Endodermal cell (in vitro differentiated cells): Measurements from ENCODE around the gene CPED1. TPM values are rescaled to one million over a fixed set of nuclear protein-coding genes. Genes with fewer than 3 reads are reported as not detected.

Experiments used
- DNase-seq: peaks from one replicate; pipeline ENCODE4 v3.0.0-alpha.2; 2017
- H3K27ac ChIP-seq: 2 replicates; pipeline ENCODE4 v1.5.1; 2013; ENCODE audit warnings: mild to moderate bottlenecking, low read depth, low read length, moderate library complexity
- H3K27me3 ChIP-seq: 2 replicates; pipeline ENCODE4 v1.6.1; 2013; ENCODE audit warnings: mild to moderate bottlenecking, low read length, moderate library complexity; ENCODE audit not compliant: insufficient read depth, control insufficient read depth, poor library complexity, severe bottlenecking
- H3K36me3 ChIP-seq: 2 replicates; pipeline ENCODE4 v1.7.0; 2013; ENCODE audit warnings: mild to moderate bottlenecking, low read length, moderate library complexity; ENCODE audit not compliant: control insufficient read depth, insufficient read depth
- H3K4me1 ChIP-seq: one replicate; pipeline ENCODE4 v1.7.0; 2013; ENCODE audit warnings: low read length; ENCODE audit not compliant: control insufficient read depth, insufficient read depth
- H3K4me3 ChIP-seq: 2 replicates; pipeline ENCODE4 v1.5.1; 2013; ENCODE audit warnings: mild to moderate bottlenecking, low read length, moderate library complexity
- H3K9ac ChIP-seq: 2 replicates; pipeline ENCODE4 v1.6.1; 2013; ENCODE audit warnings: mild to moderate bottlenecking, low read length, moderate library complexity; ENCODE audit not compliant: poor library complexity, severe bottlenecking; ENCODE audit errors: extremely low read depth
- H3K9me3 ChIP-seq: 2 replicates; pipeline ENCODE4 v1.6.1; 2013; ENCODE audit warnings: mild to moderate bottlenecking, low read length, moderate library complexity; ENCODE audit not compliant: control insufficient read depth
- H3K27ac Mint-ChIP-seq: 2 replicates; pipeline ENCODE4 v1.8.0; 2020; ENCODE audit warnings: mixed read lengths
- H3K27me3 Mint-ChIP-seq: 2 replicates; pipeline ENCODE4 v1.8.0; 2021; ENCODE audit warnings: mild to moderate bottlenecking, mixed read lengths; ENCODE audit not compliant: insufficient read depth
- H3K36me3 Mint-ChIP-seq: 2 replicates; pipeline ENCODE4 v1.8.0; 2020; ENCODE audit warnings: low read depth, mixed read lengths
- H3K4me1 Mint-ChIP-seq: 2 replicates; pipeline ENCODE4 v1.8.0; 2020; ENCODE audit warnings: mixed read lengths
- H3K4me3 Mint-ChIP-seq: 2 replicates; pipeline ENCODE4 v1.8.0; 2020; ENCODE audit warnings: mild to moderate bottlenecking, moderate library complexity, mixed read lengths
- H3K9me3 Mint-ChIP-seq: 2 replicates; pipeline ENCODE4 v1.8.0; 2020; ENCODE audit warnings: mild to moderate bottlenecking, mixed read lengths
- CTCF ChIP-seq: fragments of 200-600 bp; sonication (generic); conservative IDR thresholded peaks from 2 replicates; pipeline ENCODE4 v1.5.0; 2021; ENCODE audit warnings: antibody characterized with exemption, mild to moderate bottlenecking
- WGBS, 2 experiments: methylation state at CpG; one replicate each; pipeline versions ENCODE4 v1.1.5 to v1.1.7; 2013; ENCODE audit warnings: missing lambda C conversion rate in 2 of 2, mixed read lengths in 1 of 2; ENCODE audit not compliant: insufficient coverage in 1 of 2, insufficient read length in 1 of 2; 5-methylcytosine and 5-hydroxymethylcytosine counted together
- total RNA-seq, 2 donors: library from RNA; stranded (reverse); fragmentation: NEBNext Ultra II Directional in 1 of 2; extraction: Animal tissue kit (Norgen Biotek cat#: 25700) in 1 of 2; gene quantifications; 2 replicates in 1 of 2; 3 replicates in 1 of 2; pipeline ENCODE4 v1.2.1, GENCODE V29; 2021

Gene CPED1
- total RNA-seq, 2 donors from 2014 or later: 1.1 TPM; not detected in 1

- H3K27ac Mint-ChIP-seq: no peak overlapping the region
- no peak for TF ChIP-seq CTCF
- WGBS, 2 experiments: 91 to 95% methylated on average over 3 to 4 of the region's 4 CpGs
- H3K4me1 Mint-ChIP-seq: peaks cover 7% of the 10 kb centered on the region
- H3K4me3 ChIP-seq: no peak overlapping the region
- no peak overlapping the region for H3K27ac ChIP-seq
- no peaks in the 10 kb centered on the region for H3K9me3 ChIP-seq
- no peaks in the 10 kb centered on the region for H3K36me3 Mint-ChIP-seq
- no peaks in the 10 kb centered on the region for H3K9me3 Mint-ChIP-seq
- DNase-seq: no peak
- no peak overlapping the region for H3K4me3 Mint-ChIP-seq
- H3K4me1 ChIP-seq: peaks cover 5% of the 10 kb centered on the region
- H3K36me3 ChIP-seq: no peaks in the 10 kb centered on the region
- no peaks in the 10 kb centered on the region for H3K27me3 ChIP-seq
- no peak overlapping the region for H3K9ac ChIP-seq
- H3K27me3 Mint-ChIP-seq: no peaks in the 10 kb centered on the region
These were observed 81.0 kb downstream of the CPED1 start for GRCh38 chr7:121069346-121070100.

GRCh38 chr7:121071132-121071531 is 82.6 kb downstream of the CPED1 start:
- Histone ChIP-seq H3K36me3 (no peaks in the 10 kb centered on the region), H3K27me3 (no peaks in the 10 kb centered on the region), H3K9ac (no peak overlapping the region), H3K4me1 (no peaks in the 10 kb centered on the region), H3K27ac (no peak overlapping the region), H3K4me3 (no peak overlapping the region), H3K9me3 (no peaks in the 10 kb centered on the region)
- Mint-ChIP-seq H3K27me3 (no peaks in the 10 kb centered on the region), H3K4me3 (no peak overlapping the region), H3K36me3 (no peaks in the 10 kb centered on the region), H3K4me1 (no peaks in the 10 kb centered on the region), H3K9me3 (no peaks in the 10 kb centered on the region), H3K27ac (no peak overlapping the region)
- TF ChIP-seq CTCF: no peak
- DNase-seq: no peak
- 92 to 100% methylated on average over 1 of the region's 1 CpG for WGBS, 2 experiments

GRCh38 chr7:121071662-121072061 is 83.2 kb downstream of the CPED1 start:
- H3K36me3 Mint-ChIP-seq: no peaks in the 10 kb centered on the region
- no peaks in the 10 kb centered on the region for H3K27me3 ChIP-seq
- H3K9me3 ChIP-seq: no peaks in the 10 kb centered on the region
- H3K4me1 Mint-ChIP-seq: peaks cover 4% of the 10 kb centered on the region
- no peak for DNase-seq
- TF ChIP-seq CTCF: no peak
- H3K27ac Mint-ChIP-seq: no peak overlapping the region
- H3K9ac ChIP-seq: no peak overlapping the region
- no peaks in the 10 kb centered on the region for H3K9me3 Mint-ChIP-seq
- WGBS, 2 experiments: 59 to 65% methylated on average over 2 of the region's 2 CpGs
- no peaks in the 10 kb centered on the region for H3K27me3 Mint-ChIP-seq
- no peak overlapping the region for H3K4me3 Mint-ChIP-seq
- no peaks in the 10 kb centered on the region for H3K4me1 ChIP-seq
- no peak overlapping the region for H3K4me3 ChIP-seq
- H3K27ac ChIP-seq: no peak overlapping the region
- no peaks in the 10 kb centered on the region for H3K36me3 ChIP-seq
